Measurements from ENCODE around the gene DNAH2.

Gene DNAH2

DNA sequence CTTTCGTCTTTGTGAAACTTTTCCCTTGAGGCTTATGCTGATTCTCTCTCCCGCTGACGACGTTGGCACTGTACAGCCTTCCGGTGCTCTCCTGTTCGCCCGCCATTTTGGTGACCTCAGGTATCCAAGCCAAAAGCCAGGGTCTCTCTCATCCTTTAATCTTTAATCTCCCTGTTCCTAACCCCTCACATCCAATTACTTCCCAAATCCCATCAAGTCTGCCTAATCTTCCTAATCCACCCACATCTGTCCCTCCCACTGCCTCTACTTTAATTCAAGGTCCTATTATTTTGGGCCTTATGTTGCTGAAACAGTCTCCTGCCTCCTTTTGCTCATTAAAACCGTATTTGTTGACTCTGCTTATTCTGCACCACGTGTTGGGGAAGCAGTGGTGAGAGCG is 22.0 kb upstream of the DNAH2 start:
- H3K9me3 ChIP-seq (ENCODE audit: control insufficient read depth, insufficient read depth, low read depth, low read length) = no peaks in the 10 kb centered on the region
- H3K27ac ChIP-seq (ENCODE audit: extremely low read depth, low read depth, low read length) = no peak overlapping the region
- CTCF ChIA-PET = interaction anchor here (0.6 kb wide), 1 partner anchor 366 kb away, joined by 3 read pairs; no protein-coding TSS in a partner anchor
- TF ChIP-seq, protein P1, sequence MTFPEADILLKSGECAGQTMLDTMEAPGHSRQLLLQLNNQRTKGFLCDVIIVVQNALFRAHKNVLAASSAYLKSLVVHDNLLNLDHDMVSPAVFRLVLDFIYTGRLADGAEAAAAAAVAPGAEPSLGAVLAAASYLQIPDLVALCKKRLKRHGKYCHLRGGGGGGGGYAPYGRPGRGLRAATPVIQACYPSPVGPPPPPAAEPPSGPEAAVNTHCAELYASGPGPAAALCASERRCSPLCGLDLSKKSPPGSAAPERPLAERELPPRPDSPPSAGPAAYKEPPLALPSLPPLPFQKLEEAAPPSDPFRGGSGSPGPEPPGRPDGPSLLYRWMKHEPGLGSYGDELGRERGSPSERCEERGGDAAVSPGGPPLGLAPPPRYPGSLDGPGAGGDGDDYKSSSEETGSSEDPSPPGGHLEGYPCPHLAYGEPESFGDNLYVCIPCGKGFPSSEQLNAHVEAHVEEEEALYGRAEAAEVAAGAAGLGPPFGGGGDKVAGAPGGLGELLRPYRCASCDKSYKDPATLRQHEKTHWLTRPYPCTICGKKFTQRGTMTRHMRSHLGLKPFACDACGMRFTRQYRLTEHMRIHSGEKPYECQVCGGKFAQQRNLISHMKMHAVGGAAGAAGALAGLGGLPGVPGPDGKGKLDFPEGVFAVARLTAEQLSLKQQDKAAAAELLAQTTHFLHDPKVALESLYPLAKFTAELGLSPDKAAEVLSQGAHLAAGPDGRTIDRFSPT (tag by site-specific recombination; IDR thresholded peaks at IDR 0.05) = no peak
- 0 out of 2 replicates have a peak, but pooled peaks have one; percentile 8 for TF ChIP-seq EGR2 (tag by site-specific recombination; IDR thresholded peaks at IDR 0.05; ENCODE audit: low read depth)
- no peak overlapping the region for H3K4me3 ChIP-seq (ENCODE audit: low read depth, low read length)
- H3K36me3 ChIP-seq (ENCODE audit: control insufficient read depth in 2 of 2, insufficient read depth in 1 of 2, low read length in 2 of 2) = peaks cover 30 to 52% of the 10 kb centered on the region in 2 experiments; a peak in 2 of 3 replicates
- POLR2A ChIA-PET = no interaction called here
- H3K4me1 ChIP-seq (ENCODE audit: control insufficient read depth, insufficient read depth, low read length) = no peaks in the 10 kb centered on the region

DNA sequence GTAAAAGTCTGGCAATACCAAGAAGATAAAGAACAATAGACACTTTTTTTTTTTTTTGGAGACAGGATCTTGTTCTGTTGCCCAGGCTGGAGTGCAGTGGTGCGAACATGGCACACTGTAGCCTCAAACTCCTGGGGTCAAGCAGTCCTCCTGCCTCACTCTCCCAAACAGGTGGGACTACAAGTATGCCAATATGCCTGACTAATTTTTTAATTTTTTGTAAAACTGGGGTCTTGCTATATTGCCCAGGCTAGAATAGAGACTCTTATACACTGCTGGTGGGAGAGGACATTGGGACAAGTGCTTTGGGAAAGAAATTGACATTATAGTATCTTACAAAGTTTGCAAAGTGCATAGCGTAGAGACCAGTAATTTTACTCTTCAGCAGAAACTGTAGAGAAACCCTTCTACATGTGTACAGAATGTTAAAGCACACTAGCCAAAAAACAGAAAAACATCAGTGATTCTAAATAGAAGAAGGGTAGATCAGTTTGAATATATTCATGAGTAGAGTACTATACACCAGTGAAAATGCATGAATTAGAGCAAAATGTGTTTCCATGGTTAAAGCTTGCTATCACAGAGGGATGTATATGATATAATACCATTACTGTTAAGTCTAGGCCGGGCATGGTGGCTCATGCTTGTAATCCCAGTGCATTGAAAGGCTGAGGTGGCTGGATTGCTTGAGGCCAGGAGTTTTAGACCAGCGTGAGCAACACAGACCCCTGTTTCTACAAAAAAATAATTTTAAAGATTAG is 19.5 kb upstream of the DNAH2 start:
- Histone ChIP-seq H3K4me3 (ENCODE audit: low read depth, low read length) (no peak overlapping the region), H3K27ac (ENCODE audit: extremely low read depth, low read depth, low read length) (no peak overlapping the region), H3K4me1 (ENCODE audit: control insufficient read depth, insufficient read depth, low read length) (no peaks in the 10 kb centered on the region), H3K36me3 (ENCODE audit: control insufficient read depth in 2 of 2, insufficient read depth in 1 of 2, low read length in 2 of 2) (peaks cover 20 to 69% of the 10 kb centered on the region in 2 experiments; a peak in 2 of 3 replicates), H3K9me3 (ENCODE audit: control insufficient read depth, insufficient read depth, low read depth, low read length) (no peaks in the 10 kb centered on the region)
- ChIA-PET CTCF (no interaction called here), POLR2A (no interaction called here)
- TF ChIP-seq ZNF121 (tag by site-specific recombination; IDR thresholded peaks at IDR 0.05) (peak; percentile 92), ZFHX2 (tag by site-specific recombination; conservative IDR thresholded peaks at IDR 0.05) (no peak), ZNF146 (tag by site-specific recombination; IDR thresholded peaks at IDR 0.05) (peak; percentile 96)

DNA sequence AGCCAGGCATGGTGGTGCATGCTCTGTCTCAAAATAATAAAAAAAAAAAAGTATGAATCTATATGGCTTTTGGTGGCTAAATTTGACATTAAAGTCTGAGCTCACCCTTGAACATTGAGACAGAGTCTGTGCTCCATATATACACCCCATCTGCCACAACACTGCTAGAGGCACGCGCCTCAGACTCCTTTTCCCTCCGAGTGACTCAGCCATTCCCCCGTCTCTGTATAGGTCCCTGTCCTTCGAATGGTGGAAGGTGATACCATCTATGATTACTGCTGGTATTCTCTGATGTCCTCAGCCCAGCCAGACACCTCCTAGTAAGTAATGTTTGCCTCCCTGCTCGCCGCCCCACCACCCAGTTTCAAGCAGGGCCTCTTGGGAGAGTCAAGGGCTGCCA is 17.0 kb upstream of the DNAH2 start:
- TF ChIP-seq, protein P2, sequence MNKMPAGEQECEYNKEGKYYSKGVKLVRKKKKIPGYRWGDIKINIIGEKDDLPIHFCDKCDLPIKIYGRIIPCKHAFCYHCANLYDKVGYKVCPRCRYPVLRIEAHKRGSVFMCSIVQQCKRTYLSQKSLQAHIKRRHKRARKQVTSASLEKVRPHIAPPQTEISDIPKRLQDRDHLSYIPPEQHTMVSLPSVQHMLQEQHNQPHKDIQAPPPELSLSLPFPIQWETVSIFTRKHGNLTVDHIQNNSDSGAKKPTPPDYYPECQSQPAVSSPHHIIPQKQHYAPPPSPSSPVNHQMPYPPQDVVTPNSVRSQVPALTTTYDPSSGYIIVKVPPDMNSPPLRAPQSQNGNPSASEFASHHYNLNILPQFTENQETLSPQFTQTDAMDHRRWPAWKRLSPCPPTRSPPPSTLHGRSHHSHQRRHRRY (tag by site-specific recombination; IDR thresholded peaks at IDR 0.05) = no peak
- no peak for TF ChIP-seq ZNF16 (tag by site-specific recombination; IDR thresholded peaks at IDR 0.05; ENCODE audit: low read depth)
- Histone ChIP-seq H3K27ac (ENCODE audit: extremely low read depth, low read depth, low read length) (no peak overlapping the region), H3K36me3 (ENCODE audit: control insufficient read depth in 2 of 2, insufficient read depth in 1 of 2, low read length in 2 of 2) (peaks cover 8 to 51% of the 10 kb centered on the region in 2 experiments; a peak in 2 of 3 replicates), H3K9me3 (ENCODE audit: control insufficient read depth, insufficient read depth, low read depth, low read length) (no peaks in the 10 kb centered on the region), H3K4me3 (ENCODE audit: low read depth, low read length) (no peak overlapping the region), H3K4me1 (ENCODE audit: control insufficient read depth, insufficient read depth, low read length) (peaks cover 8% of the 10 kb centered on the region; the same call in 1 of the 2 replicates)
- POLR2A ChIA-PET = interaction anchor here (0.7 to 7.9 kb wide), 2 partner anchors 13 to 278 kb away, joined by 4 to 111 read pairs; partner anchors contain the start of genes TP53 and WRAP53
- CTCF ChIA-PET = interaction anchor here (7.3 kb wide), 1 partner anchor 12 kb away, joined by 45 read pairs; the partner anchor contains the start of genes TP53 and WRAP53

DNA sequence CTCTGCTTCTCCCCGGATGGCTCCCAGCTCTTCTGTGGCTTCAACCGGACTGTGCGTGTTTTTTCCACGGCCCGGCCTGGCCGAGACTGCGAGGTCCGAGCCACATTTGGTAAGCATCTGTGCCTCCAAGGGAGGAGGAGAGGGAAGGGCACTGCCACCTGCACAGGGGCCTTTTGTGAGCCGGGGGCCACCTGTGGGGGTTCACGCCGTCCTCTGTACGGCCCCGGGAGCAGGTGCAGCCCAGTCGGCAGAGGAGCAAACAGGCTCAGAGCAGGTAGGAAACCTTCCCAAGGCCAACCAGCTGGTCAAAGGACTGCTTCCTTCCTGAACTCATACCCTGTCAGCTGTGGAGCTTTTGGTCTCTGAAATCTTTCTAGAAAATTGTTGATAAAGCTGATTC is 15.9 kb upstream of the DNAH2 start:
- Histone ChIP-seq H3K9me3 (ENCODE audit: control insufficient read depth, insufficient read depth, low read depth, low read length) (no peaks in the 10 kb centered on the region), H3K4me3 (ENCODE audit: low read depth, low read length) (no peak overlapping the region), H3K36me3 (ENCODE audit: control insufficient read depth in 2 of 2, insufficient read depth in 1 of 2, low read length in 2 of 2) (peaks cover 8 to 43% of the 10 kb centered on the region in 2 experiments; a peak in 2 of 3 replicates), H3K27ac (ENCODE audit: extremely low read depth, low read depth, low read length) (no peak overlapping the region), H3K4me1 (ENCODE audit: control insufficient read depth, insufficient read depth, low read length) (peaks cover 14% of the 10 kb centered on the region; the same call in 1 of the 2 replicates)
- CTCF ChIA-PET = interaction anchor here (0.6 to 7.3 kb wide), 3 partner anchors 9 to 82 kb away, joined by 3 to 45 read pairs (median 4); partner anchors contain the start of genes TP53 and WRAP53
- POLR2A ChIA-PET = interaction anchor here (7.9 kb wide), 1 partner anchor 14 kb away, joined by 111 read pairs; the partner anchor contains the start of genes TP53 and WRAP53
- TF ChIP-seq, protein P3, sequence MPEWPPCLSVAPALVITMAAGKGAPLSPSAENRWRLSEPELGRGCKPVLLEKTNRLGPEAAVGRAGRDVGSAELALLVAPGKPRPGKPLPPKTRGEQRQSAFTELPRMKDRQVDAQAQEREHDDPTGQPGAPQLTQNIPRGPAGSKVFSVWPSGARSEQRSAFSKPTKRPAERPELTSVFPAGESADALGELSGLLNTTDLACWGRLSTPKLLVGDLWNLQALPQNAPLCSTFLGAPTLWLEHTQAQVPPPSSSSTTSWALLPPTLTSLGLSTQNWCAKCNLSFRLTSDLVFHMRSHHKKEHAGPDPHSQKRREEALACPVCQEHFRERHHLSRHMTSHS (tag by site-specific recombination; IDR thresholded peaks at IDR 0.05) = no peak
- TF ChIP-seq ZNF423 (tag by site-specific recombination; IDR thresholded peaks at IDR 0.05) = no peak
- no peak for TF ChIP-seq ZNF560 (tag by site-specific recombination; IDR thresholded peaks at IDR 0.05; ENCODE audit: borderline replicate concordance)
- TF ChIP-seq ZNF776 (tag by site-specific recombination; IDR thresholded peaks at IDR 0.05; ENCODE audit: borderline replicate concordance) = no peak
- TF ChIP-seq, protein P4, sequence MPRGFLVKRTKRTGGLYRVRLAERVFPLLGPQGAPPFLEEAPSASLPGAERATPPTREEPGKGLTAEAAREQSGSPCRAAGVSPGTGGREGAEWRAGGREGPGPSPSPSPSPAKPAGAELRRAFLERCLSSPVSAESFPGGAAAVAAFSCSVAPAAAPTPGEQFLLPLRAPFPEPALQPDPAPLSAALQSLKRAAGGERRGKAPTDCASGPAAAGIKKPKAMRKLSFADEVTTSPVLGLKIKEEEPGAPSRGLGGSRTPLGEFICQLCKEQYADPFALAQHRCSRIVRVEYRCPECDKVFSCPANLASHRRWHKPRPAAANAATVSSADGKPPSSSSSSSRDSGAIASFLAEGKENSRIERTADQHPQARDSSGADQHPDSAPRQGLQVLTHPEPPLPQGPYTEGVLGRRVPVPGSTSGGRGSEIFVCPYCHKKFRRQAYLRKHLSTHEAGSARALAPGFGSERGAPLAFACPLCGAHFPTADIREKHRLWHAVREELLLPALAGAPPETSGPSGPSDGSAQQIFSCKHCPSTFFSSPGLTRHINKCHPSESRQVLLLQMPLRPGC (tag by site-specific recombination; IDR thresholded peaks at IDR 0.05) = no peak
- TF ChIP-seq SALL2 (tag by site-specific recombination; IDR thresholded peaks at IDR 0.05; ENCODE audit: borderline replicate concordance) = no peak
- no peak for TF ChIP-seq ZNF777 (tag by site-specific recombination; IDR thresholded peaks at IDR 0.05; ENCODE audit: borderline replicate concordance)
- TF ChIP-seq ZNF785 (tag by site-specific recombination; IDR thresholded peaks at IDR 0.05) = no peak
- TF ChIP-seq ZNF548 (tag by site-specific recombination; IDR thresholded peaks at IDR 0.05) = no peak
- TF ChIP-seq ZFP41 (tag by site-specific recombination; IDR thresholded peaks at IDR 0.05; ENCODE audit: borderline replicate concordance) = no peak
- TF ChIP-seq ZNF529 (tag by site-specific recombination; IDR thresholded peaks at IDR 0.05; ENCODE audit: insufficient replicate concordance) = no peak
- no peak for TF ChIP-seq ZNF114 (tag by site-specific recombination; IDR thresholded peaks at IDR 0.05)
- TF ChIP-seq ZNF792 (tag by site-specific recombination; IDR thresholded peaks at IDR 0.05) = no peak

Data from HEK293 (cell line).